Measurements from ENCODE around the gene REC114. TPM values are rescaled to one million over a fixed set of nuclear protein-coding genes. Genes with fewer than 3 reads are reported as not detected.

REC114 gene
- polyA plus RNA-seq, 1 donor (not counting 4 experiments of a cell fraction or from before 2014, with no cell fraction given): not detected

- H3K9me3 ChIP-seq (ENCODE audit: control insufficient read depth, low read depth, low read length): no peaks in the 10 kb centered on the region
- peaks cover 99% of the 10 kb centered on the region for H3K79me2 ChIP-seq (ENCODE audit: control insufficient read depth, insufficient read depth, low read length)
- H3K9me1 ChIP-seq (ENCODE audit: control insufficient read depth, extremely low read depth, insufficient read depth, low read length): peaks cover 9% of the 10 kb centered on the region
- H3K4me3 ChIP-seq (ENCODE audit: control insufficient read depth in 2 of 3, extremely low read depth in 1 of 3, insufficient read depth in 2 of 3, low read depth in 1 of 3, low read length in 3 of 3): peak overlapping the region in 2 of 3 experiments; percentile 28 to 36
- no peak for DNase-seq (ENCODE audit: low read depth, low spot score)
- H2AFZ ChIP-seq (ENCODE audit: control insufficient read depth, low read length): no peak overlapping the region
- FAIRE-seq: peak; percentile 79
- peaks cover 17% of the 10 kb centered on the region for H4K20me1 ChIP-seq (ENCODE audit: control insufficient read depth, extremely low read depth, insufficient read depth, low read length)
- peak overlapping the region; percentile 51 for H3K9ac ChIP-seq (ENCODE audit: control insufficient read depth, extremely low read depth, insufficient read depth, low read length)
- dilution Hi-C loops (cut with MboI; ENCODE audit: extremely low pct_ligation_motif_present, low sequenced_read_pairs): no loop called here
- H3K36me3 ChIP-seq (ENCODE audit: control insufficient read depth in 2 of 2, extremely low read depth in 1 of 2, insufficient read depth in 2 of 2, low read length in 2 of 2): peaks cover 0 to 5% of the 10 kb centered on the region in 2 experiments
- peak overlapping the region; percentile 68 for H3K27ac ChIP-seq (ENCODE audit: control insufficient read depth, insufficient read depth, low read length)
- H3K27me3 ChIP-seq (ENCODE audit: control insufficient read depth, extremely low read depth, insufficient read depth, low read length): no peaks in the 10 kb centered on the region
- H3K4me1 ChIP-seq (ENCODE audit: control insufficient read depth, extremely low read depth, insufficient read depth, low read length): peaks cover 60% of the 10 kb centered on the region
- H3K4me2 ChIP-seq (ENCODE audit: control insufficient read depth, extremely low read depth, insufficient read depth, low read depth, low read length): peak overlapping the region; percentile 77
- TF ChIP-seq EZH2 (IDR thresholded peaks at IDR 0.05; ENCODE audit: low read length) (no peak), CTCF (optimal IDR thresholded peaks at IDR 0.05 in 1 of 3, IDR thresholded peaks at IDR 0.05 in 1 of 3, conservative IDR thresholded peaks at IDR 0.05 in 1 of 3; ENCODE audit: extremely low read depth in 1 of 3, insufficient read depth in 2 of 3, low read length in 3 of 3) (no peak)
These were observed 158.8 kb downstream of the REC114 start for GRCh38 chr15:73601451-73602445.

GRCh38 chr15:73602446-73602843 is 159.5 kb downstream of the REC114 start:
- H3K27ac ChIP-seq (ENCODE audit: control insufficient read depth, insufficient read depth, low read length): peak overlapping the region; percentile 68
- peaks cover 0 to 3% of the 10 kb centered on the region in 2 experiments for H3K36me3 ChIP-seq (ENCODE audit: control insufficient read depth in 2 of 2, extremely low read depth in 1 of 2, insufficient read depth in 2 of 2, low read length in 2 of 2)
- no peak overlapping the region for H2AFZ ChIP-seq (ENCODE audit: control insufficient read depth, low read length)
- peak overlapping the region; percentile 51 for H3K9ac ChIP-seq (ENCODE audit: control insufficient read depth, extremely low read depth, insufficient read depth, low read length)
- H4K20me1 ChIP-seq (ENCODE audit: control insufficient read depth, extremely low read depth, insufficient read depth, low read length): peaks cover 17% of the 10 kb centered on the region
- peaks cover 56% of the 10 kb centered on the region for H3K4me1 ChIP-seq (ENCODE audit: control insufficient read depth, extremely low read depth, insufficient read depth, low read length)
- H3K9me3 ChIP-seq (ENCODE audit: control insufficient read depth, low read depth, low read length): no peaks in the 10 kb centered on the region
- H3K4me2 ChIP-seq (ENCODE audit: control insufficient read depth, extremely low read depth, insufficient read depth, low read depth, low read length): peak overlapping the region; percentile 77
- peaks cover 99% of the 10 kb centered on the region for H3K79me2 ChIP-seq (ENCODE audit: control insufficient read depth, insufficient read depth, low read length)
- H3K9me1 ChIP-seq (ENCODE audit: control insufficient read depth, extremely low read depth, insufficient read depth, low read length): peaks cover 9% of the 10 kb centered on the region
- no peaks in the 10 kb centered on the region for H3K27me3 ChIP-seq (ENCODE audit: control insufficient read depth, extremely low read depth, insufficient read depth, low read length)
- no peak for DNase-seq (ENCODE audit: low read depth, low spot score)
- TF ChIP-seq EZH2 (IDR thresholded peaks at IDR 0.05; ENCODE audit: low read length) (no peak), CTCF (optimal IDR thresholded peaks at IDR 0.05 in 1 of 3, IDR thresholded peaks at IDR 0.05 in 1 of 3, conservative IDR thresholded peaks at IDR 0.05 in 1 of 3; ENCODE audit: extremely low read depth in 1 of 3, insufficient read depth in 2 of 3, low read length in 3 of 3) (no peak)
- dilution Hi-C loops (cut with MboI; ENCODE audit: extremely low pct_ligation_motif_present, low sequenced_read_pairs): no loop called here
- no peak for FAIRE-seq
- H3K4me3 ChIP-seq (ENCODE audit: control insufficient read depth in 2 of 3, extremely low read depth in 1 of 3, insufficient read depth in 2 of 3, low read depth in 1 of 3, low read length in 3 of 3): peak overlapping the region in 1 of 3 experiments; percentile 28
